SK-N-MC (cell line): ENCODE measurements around the gene IQGAP1.

Source experiments
- DNase-seq: peaks from one replicate; pipeline ENCODE4 v3.0.0-alpha.2; 2011; ENCODE audit warnings: low read depth, low spot score
- H3K27ac ChIP-seq: fragments of 200-600 bp; sonication (generic); 2 replicates; pipeline ENCODE4 v1.5.1; 2016; ENCODE audit warnings: mixed run types
- H3K36me3 ChIP-seq: fragments of 200-600 bp; sonication (generic); 2 replicates; pipeline ENCODE4 v1.6.1; 2017; ENCODE audit warnings: antibody characterized with exemption, low read length, mixed read lengths; ENCODE audit not compliant: insufficient read depth
- H3K4me3 ChIP-seq: fragments of 200-600 bp; sonication (generic); 2 replicates; pipeline ENCODE4 v1.5.1; 2016
- H3K9ac ChIP-seq: fragments of 200-600 bp; sonication (generic); 2 replicates; pipeline ENCODE4 v1.8.0; 2017; ENCODE audit warnings: mixed run types, mixed read lengths; ENCODE audit not compliant: insufficient read length
- H3K9me3 ChIP-seq: fragments of 200-600 bp; sonication (generic); 2 replicates; pipeline ENCODE4 v1.6.1; 2017; ENCODE audit warnings: low read depth, mild to moderate bottlenecking, antibody characterized with exemption, low read length, moderate library complexity, mixed read lengths
- EZH2 ChIP-seq: fragments of 200-600 bp; sonication (generic); IDR thresholded peaks from one replicate; pipeline ENCODE4 v1.6.1; 2017; ENCODE audit warnings: antibody characterized with exemption
- FOXP2 ChIP-seq: optimal IDR thresholded peaks from 2 replicates; pipeline ENCODE3; 2011; ENCODE audit warnings: mild to moderate bottlenecking, moderate library complexity; ENCODE audit not compliant: insufficient read depth; ENCODE audit errors: extremely low read length, control extremely low read depth
- POLR2AphosphoS5 ChIP-seq: IDR thresholded peaks from 2 replicates; pipeline ENCODE4 v1.6.1; 2012; ENCODE audit warnings: mild to moderate bottlenecking, low read depth, low read length, borderline replicate concordance

Gene IQGAP1

GRCh38 chr15:90529371-90530249 is 141.6 kb downstream of the IQGAP1 start, which contains the start of gene CRTC3:
CRTC3 (plus strand) TSS chr15:90529923; CDS start chr15:90530072, 149 bp downstream.
- Histone ChIP-seq H3K9me3 (no peaks in the 10 kb centered on the region), H3K4me3 (peak within 1 kb of the TSS; percentile 96), H3K27ac (no peak within 1 kb of the TSS), H3K36me3 (no peaks in the 10 kb centered on the region), H3K9ac (peak within 1 kb of the TSS; percentile 81)
- no peak for DNase-seq
- TF ChIP-seq FOXP2 (no peak), EZH2 (no peak), POLR2AphosphoS5 (peak; percentile 54; the same call in 1 of the 2 replicates)

- Histone ChIP-seq H3K36me3 (no peaks in the 10 kb centered on the region), H3K4me3 (peak overlapping the region; percentile 96), H3K27ac (no peak overlapping the region), H3K9me3 (no peaks in the 10 kb centered on the region), H3K9ac (peak overlapping the region; percentile 81)
- no peak for TF ChIP-seq FOXP2
- TF ChIP-seq EZH2, result no peak
- TF ChIP-seq POLR2AphosphoS5, result no peak
- DNase-seq, result no peak
These were observed 142.4 kb downstream of the IQGAP1 start for GRCh38 chr15:90530250-90531051.

GRCh38 chr15:90531147-90531546 is 143.1 kb downstream of the IQGAP1 start:
- DNase-seq, result no peak
- Histone ChIP-seq H3K36me3 (no peaks in the 10 kb centered on the region), H3K9me3 (no peaks in the 10 kb centered on the region), H3K9ac (peak overlapping the region; percentile 81), H3K27ac (no peak overlapping the region), H3K4me3 (peak overlapping the region; percentile 96)
- no peak for TF ChIP-seq POLR2AphosphoS5
- TF ChIP-seq EZH2, result no peak
- no peak for TF ChIP-seq FOXP2

- DNase-seq, result no peak
- Histone ChIP-seq H3K36me3 (peaks cover 3% of the 10 kb centered on the region; the same call in 1 of the 2 replicates), H3K4me3 (no peak overlapping the region), H3K27ac (no peak overlapping the region), H3K9ac (no peak overlapping the region), H3K9me3 (no peaks in the 10 kb centered on the region)
- no peak for TF ChIP-seq POLR2AphosphoS5
- TF ChIP-seq FOXP2, result no peak
- TF ChIP-seq EZH2, result no peak
These were observed 147.2 kb downstream of the IQGAP1 start for GRCh38 chr15:90535254-90535653.

- Histone ChIP-seq H3K4me3 (no peak overlapping the region), H3K27ac (0 out of 2 replicates have a peak overlapping the region, but pooled peaks have one; percentile 44), H3K9me3 (no peaks in the 10 kb centered on the region), H3K36me3 (peaks cover 11% of the 10 kb centered on the region), H3K9ac (no peak overlapping the region)
- no peak for TF ChIP-seq EZH2
- no peak for TF ChIP-seq POLR2AphosphoS5
- no peak for TF ChIP-seq FOXP2
- DNase-seq, result no peak
These were observed 151.7 kb downstream of the IQGAP1 start for GRCh38 chr15:90539789-90540188.

GRCh38 chr15:90540768-90541167 is 152.7 kb downstream of the IQGAP1 start:
- no peak for TF ChIP-seq POLR2AphosphoS5
- no peak for TF ChIP-seq FOXP2
- TF ChIP-seq EZH2, result no peak
- peaks cover 11% of the 10 kb centered on the region for H3K36me3 ChIP-seq
- no peak overlapping the region for H3K9ac ChIP-seq
- H3K4me3 ChIP-seq, result no peak overlapping the region
- DNase-seq, result no peak
- no peaks in the 10 kb centered on the region for H3K9me3 ChIP-seq
- no peak overlapping the region for H3K27ac ChIP-seq

- Histone ChIP-seq H3K27ac (no peak overlapping the region), H3K9me3 (no peaks in the 10 kb centered on the region), H3K36me3 (peaks cover 9% of the 10 kb centered on the region), H3K9ac (no peak overlapping the region), H3K4me3 (no peak overlapping the region)
- TF ChIP-seq POLR2AphosphoS5 (no peak), EZH2 (no peak), FOXP2 (no peak)
- no peak for DNase-seq
These were observed 157.1 kb downstream of the IQGAP1 start for GRCh38 chr15:90545095-90545494.

GRCh38 chr15:90547540-90547939 is 159.5 kb downstream of the IQGAP1 start:
- DNase-seq, result no peak
- H3K9ac ChIP-seq, result no peak overlapping the region

More at GRCh38 chr15:90547540-90547939, 159.5 kb downstream of the IQGAP1 start:
- H3K9me3 ChIP-seq, result no peaks in the 10 kb centered on the region
- no peak overlapping the region for H3K4me3 ChIP-seq
- H3K27ac ChIP-seq, result no peak overlapping the region
- 0 out of 2 replicates have a peak, but pooled peaks cover 4% of the 10 kb centered on the region for H3K36me3 ChIP-seq
- TF ChIP-seq FOXP2 (no peak), POLR2AphosphoS5 (no peak), EZH2 (no peak)
